Measurements from ENCODE around the gene PTPRN2.

DNA sequence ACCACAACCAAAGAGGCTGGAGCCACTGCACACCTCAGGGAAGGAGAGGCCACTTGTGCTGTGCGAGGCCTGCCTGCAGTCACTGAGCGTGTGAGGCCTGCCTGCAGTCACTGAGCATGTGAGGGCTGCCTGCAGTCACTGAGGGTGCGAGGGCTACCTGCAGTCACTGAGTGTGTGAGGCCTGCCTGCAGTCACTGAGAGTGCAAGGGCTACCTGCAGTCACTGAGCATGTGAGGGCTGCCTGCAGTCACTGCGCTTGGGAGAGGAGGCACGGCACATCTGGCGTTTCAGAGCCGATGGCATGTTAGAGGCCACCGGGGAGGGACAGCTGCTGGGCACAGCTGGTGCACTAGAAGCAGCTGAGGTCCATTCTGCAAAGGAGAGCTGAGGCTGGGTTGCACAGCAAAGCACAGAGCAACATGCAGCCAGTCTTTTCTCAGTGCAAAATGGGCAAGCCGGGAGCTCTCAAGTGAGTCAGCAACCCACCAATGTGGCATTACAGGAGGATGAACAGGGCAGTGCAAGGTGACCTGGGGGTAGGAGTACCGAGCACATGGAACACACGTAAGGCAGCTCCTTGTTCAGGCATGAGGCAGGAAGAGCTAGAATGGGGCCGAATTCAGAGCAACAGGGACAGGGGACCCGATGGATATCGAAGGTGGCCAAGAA is 540.1 kb downstream of the PTPRN2 start:
- no peak for TF ChIP-seq GABPA (IDR thresholded peaks at IDR 0.05; ENCODE audit: low read depth)
- TF ChIP-seq, protein P1, sequence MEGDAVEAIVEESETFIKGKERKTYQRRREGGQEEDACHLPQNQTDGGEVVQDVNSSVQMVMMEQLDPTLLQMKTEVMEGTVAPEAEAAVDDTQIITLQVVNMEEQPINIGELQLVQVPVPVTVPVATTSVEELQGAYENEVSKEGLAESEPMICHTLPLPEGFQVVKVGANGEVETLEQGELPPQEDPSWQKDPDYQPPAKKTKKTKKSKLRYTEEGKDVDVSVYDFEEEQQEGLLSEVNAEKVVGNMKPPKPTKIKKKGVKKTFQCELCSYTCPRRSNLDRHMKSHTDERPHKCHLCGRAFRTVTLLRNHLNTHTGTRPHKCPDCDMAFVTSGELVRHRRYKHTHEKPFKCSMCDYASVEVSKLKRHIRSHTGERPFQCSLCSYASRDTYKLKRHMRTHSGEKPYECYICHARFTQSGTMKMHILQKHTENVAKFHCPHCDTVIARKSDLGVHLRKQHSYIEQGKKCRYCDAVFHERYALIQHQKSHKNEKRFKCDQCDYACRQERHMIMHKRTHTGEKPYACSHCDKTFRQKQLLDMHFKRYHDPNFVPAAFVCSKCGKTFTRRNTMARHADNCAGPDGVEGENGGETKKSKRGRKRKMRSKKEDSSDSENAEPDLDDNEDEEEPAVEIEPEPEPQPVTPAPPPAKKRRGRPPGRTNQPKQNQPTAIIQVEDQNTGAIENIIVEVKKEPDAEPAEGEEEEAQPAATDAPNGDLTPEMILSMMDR (IDR thresholded peaks at IDR 0.05) = no peak
